Renal pelvis (tissue), 4 donors: ENCODE measurements around the gene AK8. TPM values are rescaled to one million over a fixed set of nuclear protein-coding genes. Genes with fewer than 3 reads are reported as not detected.
"Not testable (repeated sequence)": the region's sequence is repeated elsewhere in the genome, so short reads cannot be mapped to it uniquely, and the experiment has no call there.

Experiments used
- DNase-seq: peaks from one replicate; pipeline ENCODE4 v3.0.0-alpha.2; 2013
- polyA plus RNA-seq, 3 donors: library from polyadenylated mRNA; unstranded; fragments of 120-200 nt; gene quantifications; one replicate each; pipeline ENCODE4 v1.2.1, GENCODE V29; 2013; ENCODE audit not compliant: insufficient read length in 3 of 3

The AK8 gene
- polyA plus RNA-seq, 3 donors = 4.5 to 5.1 (median 5.1) TPM

- DNase-seq = no peak
Measured at GRCh38 chr9:132773764-132774339, 104.2 kb downstream of the AK8 start.

- no peak for DNase-seq
Measured at GRCh38 chr9:132773093-132773492, 105.0 kb downstream of the AK8 start.

GRCh38 chr9:132771752-132772151 lies 106.3 kb downstream of the AK8 start:
- DNase-seq = not testable (repeated sequence)

GRCh38 chr9:132770770-132771310 lies 107.2 kb downstream of the AK8 start:
- DNase-seq = no peak

GRCh38 chr9:132769906-132770769 lies 107.9 kb downstream of the AK8 start:
- peak; percentile 65 for DNase-seq

- no peak for DNase-seq
Measured at GRCh38 chr9:132768932-132769905, 108.9 kb downstream of the AK8 start.

GRCh38 chr9:132763574-132763973 lies 114.5 kb downstream of the AK8 start:
- no peak for DNase-seq

- no peak for DNase-seq
Measured at GRCh38 chr9:132762896-132763295, 115.2 kb downstream of the AK8 start.

GRCh38 chr9:132761602-132762001 lies 116.5 kb downstream of the AK8 start:
- no peak for DNase-seq

- DNase-seq = no peak
Measured at GRCh38 chr9:132760057-132760456, 118.0 kb downstream of the AK8 start.

- no peak for DNase-seq
Measured at GRCh38 chr9:132757016-132757415, 121.1 kb downstream of the AK8 start.

GRCh38 chr9:132756214-132756845 lies 121.8 kb downstream of the AK8 start:
- DNase-seq = no peak

- DNase-seq = no peak
Measured at GRCh38 chr9:132755096-132755495, 123.0 kb downstream of the AK8 start.

GRCh38 chr9:132754236-132754635 lies 123.8 kb downstream of the AK8 start:
- no peak for DNase-seq

- no peak for DNase-seq
Measured at GRCh38 chr9:132753593-132753880, 124.5 kb downstream of the AK8 start.

GRCh38 chr9:132752877-132753592 lies 125.0 kb downstream of the AK8 start:
- DNase-seq = no peak

- no peak for DNase-seq
Measured at GRCh38 chr9:132750668-132751067, 127.4 kb downstream of the AK8 start.

GRCh38 chr9:132749306-132749705 lies 128.8 kb downstream of the AK8 start:
- DNase-seq = no peak

GRCh38 chr9:132748450-132748849 lies 129.6 kb downstream of the AK8 start:
- no peak for DNase-seq

- no peak for DNase-seq
Measured at GRCh38 chr9:132745756-132746709, 132.1 kb downstream of the AK8 start.
